Tibial nerve (tissue), 3 donors: ENCODE measurements around the gene UBE2J2.

Source experiments
- CTCF ChIP-seq, 5 experiments: fragments of 200-600 bp in 3 of 5; fragments of 450-650 bp in 2 of 5; sonication (generic) in 3 of 5; IDR thresholded peaks; one replicate each; pipeline ENCODE4 v1.5.1; 2016 to 2019; ENCODE audit warnings: antibody characterized with exemption in 5 of 5, mild to moderate bottlenecking in 3 of 5, moderate library complexity in 2 of 5
- POLR2A ChIP-seq, 2 donors: fragments of 450-650 bp; IDR thresholded peaks; one replicate each; pipeline ENCODE4 v1.6.1; 2017; ENCODE audit warnings: antibody characterized with exemption in 2 of 2, mild to moderate bottlenecking in 2 of 2, moderate library complexity in 2 of 2

GRCh38 chr1:1212780-1213344 is 60.8 kb downstream of the UBE2J2 start:
- TF ChIP-seq CTCF (IDR thresholded peaks at IDR 0.05) (no peak), POLR2A (IDR thresholded peaks at IDR 0.05) (no peak)
